ENCODE data around the gene ACADM.

The ACADM gene

DNA sequence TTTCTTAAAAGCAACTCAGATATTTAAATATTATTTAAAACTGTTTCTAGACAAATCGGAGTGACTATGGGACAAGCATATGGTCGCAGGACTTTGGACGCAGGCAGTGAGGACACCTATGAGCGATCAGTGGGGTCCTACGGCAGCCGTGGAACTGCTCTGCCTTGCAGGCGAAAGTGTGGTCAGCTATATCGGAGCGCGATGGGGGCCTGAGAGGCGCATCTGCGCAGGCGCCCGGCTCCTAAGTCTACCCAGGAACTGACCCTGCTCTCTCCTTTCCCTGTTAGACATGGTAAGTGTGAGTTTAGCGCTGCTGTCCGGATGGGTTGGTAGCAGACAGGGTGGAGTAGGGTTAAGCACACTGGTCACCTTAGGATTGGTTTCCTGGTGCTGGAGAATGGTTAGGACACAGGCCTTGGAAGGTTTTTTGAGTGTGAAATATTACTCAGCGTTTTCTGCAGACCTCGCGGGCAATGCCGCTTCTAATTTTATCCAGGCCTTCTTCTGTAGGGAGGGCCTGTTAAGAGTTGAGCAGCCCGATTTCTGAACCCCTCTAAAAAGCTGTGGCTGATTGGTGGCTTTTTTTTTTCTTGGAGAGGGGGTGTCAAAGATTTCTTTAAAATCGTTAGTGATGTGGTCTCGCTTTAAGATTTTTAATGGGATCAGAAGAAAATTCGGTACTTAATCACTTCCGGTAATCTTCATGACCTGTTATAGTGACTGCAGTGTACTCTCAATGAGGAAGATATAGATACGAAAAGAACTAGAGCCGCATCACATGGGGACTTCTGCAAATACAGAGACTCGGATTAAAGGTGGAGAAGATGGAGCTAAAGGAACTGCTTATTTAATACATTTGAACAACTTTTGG lies 61.7 kb downstream of the ACADM start, which contains the start of gene RABGGTB (continued):
- no peak for TF ChIP-seq ZFP30 (CRISPR knock-in tag; IDR thresholded peaks at IDR 0.05)
- TF ChIP-seq ISL1 (CRISPR knock-in tag; IDR thresholded peaks at IDR 0.05) = no peak
- no peak for TF ChIP-seq BACH2 (CRISPR knock-in tag; IDR thresholded peaks at IDR 0.05; ENCODE audit: borderline replicate concordance)
- no peak for TF ChIP-seq OSR1 (CRISPR knock-in tag; IDR thresholded peaks at IDR 0.05)
- no peak for TF ChIP-seq RARB (CRISPR knock-in tag; IDR thresholded peaks at IDR 0.05)
- no peak for TF ChIP-seq PPARA (CRISPR knock-in tag; IDR thresholded peaks at IDR 0.05; ENCODE audit: borderline replicate concordance)
- TF ChIP-seq, protein P1, sequence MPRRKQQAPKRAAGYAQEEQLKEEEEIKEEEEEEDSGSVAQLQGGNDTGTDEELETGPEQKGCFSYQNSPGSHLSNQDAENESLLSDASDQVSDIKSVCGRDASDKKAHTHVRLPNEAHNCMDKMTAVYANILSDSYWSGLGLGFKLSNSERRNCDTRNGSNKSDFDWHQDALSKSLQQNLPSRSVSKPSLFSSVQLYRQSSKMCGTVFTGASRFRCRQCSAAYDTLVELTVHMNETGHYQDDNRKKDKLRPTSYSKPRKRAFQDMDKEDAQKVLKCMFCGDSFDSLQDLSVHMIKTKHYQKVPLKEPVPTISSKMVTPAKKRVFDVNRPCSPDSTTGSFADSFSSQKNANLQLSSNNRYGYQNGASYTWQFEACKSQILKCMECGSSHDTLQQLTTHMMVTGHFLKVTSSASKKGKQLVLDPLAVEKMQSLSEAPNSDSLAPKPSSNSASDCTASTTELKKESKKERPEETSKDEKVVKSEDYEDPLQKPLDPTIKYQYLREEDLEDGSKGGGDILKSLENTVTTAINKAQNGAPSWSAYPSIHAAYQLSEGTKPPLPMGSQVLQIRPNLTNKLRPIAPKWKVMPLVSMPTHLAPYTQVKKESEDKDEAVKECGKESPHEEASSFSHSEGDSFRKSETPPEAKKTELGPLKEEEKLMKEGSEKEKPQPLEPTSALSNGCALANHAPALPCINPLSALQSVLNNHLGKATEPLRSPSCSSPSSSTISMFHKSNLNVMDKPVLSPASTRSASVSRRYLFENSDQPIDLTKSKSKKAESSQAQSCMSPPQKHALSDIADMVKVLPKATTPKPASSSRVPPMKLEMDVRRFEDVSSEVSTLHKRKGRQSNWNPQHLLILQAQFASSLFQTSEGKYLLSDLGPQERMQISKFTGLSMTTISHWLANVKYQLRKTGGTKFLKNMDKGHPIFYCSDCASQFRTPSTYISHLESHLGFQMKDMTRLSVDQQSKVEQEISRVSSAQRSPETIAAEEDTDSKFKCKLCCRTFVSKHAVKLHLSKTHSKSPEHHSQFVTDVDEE (CRISPR knock-in tag; IDR thresholded peaks at IDR 0.05) = no peak
- no peak for TF ChIP-seq ZNF565 (CRISPR knock-in tag; conservative IDR thresholded peaks at IDR 0.05; ENCODE audit: low read depth)
- TF ChIP-seq ZNF8 (CRISPR knock-in tag; IDR thresholded peaks at IDR 0.05) = no peak
- no peak for TF ChIP-seq ZC3H10 (CRISPR knock-in tag; IDR thresholded peaks at IDR 0.05)
- no peak for TF ChIP-seq ARNTL (CRISPR knock-in tag; IDR thresholded peaks at IDR 0.05; ENCODE audit: borderline replicate concordance, low read depth)

GRCh38 chr1:75786901-75787493 lies 62.5 kb downstream of the ACADM start:
- no peak for TF ChIP-seq ZNF565 (CRISPR knock-in tag; conservative IDR thresholded peaks at IDR 0.05; ENCODE audit: low read depth)
- TF ChIP-seq ESRRG (CRISPR knock-in tag; IDR thresholded peaks at IDR 0.05) = no peak
- TF ChIP-seq, protein P2, sequence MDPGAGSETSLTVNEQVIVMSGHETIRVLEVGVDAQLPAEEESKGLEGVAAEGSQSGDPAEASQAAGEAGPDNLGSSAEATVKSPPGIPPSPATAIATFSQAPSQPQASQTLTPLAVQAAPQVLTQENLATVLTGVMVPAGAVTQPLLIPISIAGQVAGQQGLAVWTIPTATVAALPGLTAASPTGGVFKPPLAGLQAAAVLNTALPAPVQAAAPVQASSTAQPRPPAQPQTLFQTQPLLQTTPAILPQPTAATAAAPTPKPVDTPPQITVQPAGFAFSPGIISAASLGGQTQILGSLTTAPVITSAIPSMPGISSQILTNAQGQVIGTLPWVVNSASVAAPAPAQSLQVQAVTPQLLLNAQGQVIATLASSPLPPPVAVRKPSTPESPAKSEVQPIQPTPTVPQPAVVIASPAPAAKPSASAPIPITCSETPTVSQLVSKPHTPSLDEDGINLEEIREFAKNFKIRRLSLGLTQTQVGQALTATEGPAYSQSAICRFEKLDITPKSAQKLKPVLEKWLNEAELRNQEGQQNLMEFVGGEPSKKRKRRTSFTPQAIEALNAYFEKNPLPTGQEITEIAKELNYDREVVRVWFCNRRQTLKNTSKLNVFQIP (CRISPR knock-in tag; IDR thresholded peaks at IDR 0.05; ENCODE audit: borderline replicate concordance, low read depth) = no peak
- TF ChIP-seq PPARA (CRISPR knock-in tag; IDR thresholded peaks at IDR 0.05; ENCODE audit: borderline replicate concordance) = no peak
- no peak for TF ChIP-seq GLIS3 (CRISPR knock-in tag; IDR thresholded peaks at IDR 0.05)
- no peak for ATAC-seq

GRCh38 chr1:75787524-75787923 lies 63.0 kb downstream of the ACADM start:
- no peak for ATAC-seq
- TF ChIP-seq ARNTL (CRISPR knock-in tag; IDR thresholded peaks at IDR 0.05; ENCODE audit: borderline replicate concordance, low read depth) (no peak), TCF4 (CRISPR knock-in tag; IDR thresholded peaks at IDR 0.05; ENCODE audit: borderline replicate concordance) (no peak), RARB (CRISPR knock-in tag; IDR thresholded peaks at IDR 0.05) (no peak), TOX (CRISPR knock-in tag; IDR thresholded peaks at IDR 0.05; ENCODE audit: borderline replicate concordance) (no peak), CREB5 (CRISPR knock-in tag; IDR thresholded peaks at IDR 0.05; ENCODE audit: low read depth) (no peak), SNAI2 (CRISPR knock-in tag; IDR thresholded peaks at IDR 0.05) (no peak), ZC3H10 (CRISPR knock-in tag; IDR thresholded peaks at IDR 0.05) (no peak), ESRRG (CRISPR knock-in tag; IDR thresholded peaks at IDR 0.05) (no peak), OSR1 (CRISPR knock-in tag; IDR thresholded peaks at IDR 0.05) (no peak)
- TF ChIP-seq, protein P2 (CRISPR knock-in tag; IDR thresholded peaks at IDR 0.05; ENCODE audit: borderline replicate concordance, low read depth) = no peak
- TF ChIP-seq, protein P3, sequence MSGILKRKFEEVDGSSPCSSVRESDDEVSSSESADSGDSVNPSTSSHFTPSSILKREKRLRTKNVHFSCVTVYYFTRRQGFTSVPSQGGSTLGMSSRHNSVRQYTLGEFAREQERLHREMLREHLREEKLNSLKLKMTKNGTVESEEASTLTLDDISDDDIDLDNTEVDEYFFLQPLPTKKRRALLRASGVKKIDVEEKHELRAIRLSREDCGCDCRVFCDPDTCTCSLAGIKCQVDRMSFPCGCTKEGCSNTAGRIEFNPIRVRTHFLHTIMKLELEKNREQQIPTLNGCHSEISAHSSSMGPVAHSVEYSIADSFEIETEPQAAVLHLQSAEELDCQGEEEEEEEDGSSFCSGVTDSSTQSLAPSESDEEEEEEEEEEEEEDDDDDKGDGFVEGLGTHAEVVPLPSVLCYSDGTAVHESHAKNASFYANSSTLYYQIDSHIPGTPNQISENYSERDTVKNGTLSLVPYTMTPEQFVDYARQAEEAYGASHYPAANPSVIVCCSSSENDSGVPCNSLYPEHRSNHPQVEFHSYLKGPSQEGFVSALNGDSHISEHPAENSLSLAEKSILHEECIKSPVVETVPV (CRISPR knock-in tag; IDR thresholded peaks at IDR 0.05) = no peak
